GM12891 (cell line): ENCODE measurements around the gene KRTAP9-4.

Experiments used
- POLR2A ChIP-seq: IDR thresholded peaks from 2 replicates; pipeline ENCODE4 v1.6.1; 2011; ENCODE audit warnings: low read depth, low read length, control low read depth
- POLR2AphosphoS5 ChIP-seq: IDR thresholded peaks from 2 replicates; pipeline ENCODE4 v1.6.1; 2011; ENCODE audit warnings: low read depth, low read length, control low read depth
- POU2F2 ChIP-seq: IDR thresholded peaks from 2 replicates; pipeline ENCODE4 v1.6.1; 2011; ENCODE audit warnings: low read depth, mild to moderate bottlenecking, control low read depth, low read length, moderate library complexity
- SPI1 ChIP-seq: IDR thresholded peaks from 2 replicates; pipeline ENCODE4 v1.6.1; 2011; ENCODE audit warnings: low read depth, low read length, control low read depth

- no peak for TF ChIP-seq POLR2A
- TF ChIP-seq POLR2AphosphoS5 = no peak
- TF ChIP-seq POU2F2 = no peak
- no peak for TF ChIP-seq SPI1
Measured at GRCh38 chr17:41251261-41251660, 1.8 kb downstream of the KRTAP9-4 start.
